ACC112 (cell line): ENCODE measurements around the gene CXCR5.

Source experiments
- H2AFZ ChIP-seq: fragments of 200-600 bp; sonication (generic); one replicate; pipeline ENCODE4 v1.6.0; 2017; ENCODE audit warnings: antibody characterized with exemption, low read length; ENCODE audit not compliant: unreplicated experiment
- H3K27ac ChIP-seq: fragments of 200-600 bp; sonication (generic); 2 replicates; pipeline ENCODE4 v1.5.1; 2014; ENCODE audit warnings: low read depth, mild to moderate bottlenecking, antibody characterized with exemption, low read length, moderate library complexity
- H3K27me3 ChIP-seq: fragments of 200-600 bp; sonication (generic); 2 replicates; pipeline ENCODE4 v1.6.1; 2014; ENCODE audit warnings: mild to moderate bottlenecking, antibody characterized with exemption, low read length, moderate library complexity, mixed read lengths; ENCODE audit not compliant: insufficient read depth
- H3K36me3 ChIP-seq: fragments of 200-600 bp; sonication (generic); 2 replicates; pipeline ENCODE4 v1.6.1; 2016; ENCODE audit warnings: mild to moderate bottlenecking, antibody characterized with exemption, low read length, moderate library complexity, mixed read lengths; ENCODE audit not compliant: insufficient read depth
- H3K4me1 ChIP-seq: fragments of 200-600 bp; sonication (generic); one replicate; pipeline ENCODE4 v1.6.1; 2016; ENCODE audit warnings: low read length, mixed read lengths; ENCODE audit not compliant: insufficient read depth, unreplicated experiment, control insufficient read depth
- H3K4me3 ChIP-seq: fragments of 200-600 bp; sonication (generic); 2 replicates; pipeline ENCODE4 v1.5.1; 2014; ENCODE audit warnings: mild to moderate bottlenecking, low read depth, low read length
- H3K79me2 ChIP-seq: fragments of 200-600 bp; sonication (generic); one replicate; pipeline ENCODE4 v1.6.0; 2016; ENCODE audit warnings: low read length; ENCODE audit not compliant: control insufficient read depth, unreplicated experiment, insufficient read depth

Gene CXCR5

GRCh38 chr11:118897721-118898310 is 14.1 kb downstream of the CXCR5 start:
- Histone ChIP-seq H3K4me3 (no peak overlapping the region), H3K4me1 (no peaks in the 10 kb centered on the region), H3K27me3 (no peaks in the 10 kb centered on the region), H3K27ac (no peak overlapping the region), H2AFZ (no peak overlapping the region), H3K36me3 (no peaks in the 10 kb centered on the region), H3K79me2 (no peaks in the 10 kb centered on the region)

GRCh38 chr11:118898400-118899295 is 15.0 kb downstream of the CXCR5 start:
- H3K4me3 ChIP-seq: no peak overlapping the region
- peaks cover 5% of the 10 kb centered on the region for H3K79me2 ChIP-seq
- no peak overlapping the region for H3K27ac ChIP-seq
- H3K27me3 ChIP-seq: no peaks in the 10 kb centered on the region
- no peak overlapping the region for H2AFZ ChIP-seq
- 0 out of 2 replicates have a peak, but pooled peaks cover 1% of the 10 kb centered on the region for H3K36me3 ChIP-seq
- H3K4me1 ChIP-seq: no peaks in the 10 kb centered on the region

GRCh38 chr11:118899296-118899688 is 15.6 kb downstream of the CXCR5 start:
- H3K4me3 ChIP-seq: no peak overlapping the region
- peaks cover 6% of the 10 kb centered on the region for H3K79me2 ChIP-seq
- no peak overlapping the region for H2AFZ ChIP-seq
- H3K27me3 ChIP-seq: no peaks in the 10 kb centered on the region
- H3K27ac ChIP-seq: no peak overlapping the region
- 0 out of 2 replicates have a peak, but pooled peaks cover 4% of the 10 kb centered on the region for H3K36me3 ChIP-seq
- H3K4me1 ChIP-seq: no peaks in the 10 kb centered on the region

- Histone ChIP-seq H3K4me1 (no peaks in the 10 kb centered on the region), H3K27ac (no peak overlapping the region)
Observed at GRCh38 chr11:118899706-118900360, 16.1 kb downstream of the CXCR5 start.

GRCh38 chr11:118900535-118901384 is 17.1 kb downstream of the CXCR5 start:
- no peak overlapping the region for H2AFZ ChIP-seq
- H3K4me3 ChIP-seq: no peak overlapping the region
- H3K27ac ChIP-seq: no peak overlapping the region
- H3K4me1 ChIP-seq: no peaks in the 10 kb centered on the region
- 0 out of 2 replicates have a peak, but pooled peaks cover 4% of the 10 kb centered on the region for H3K36me3 ChIP-seq
- H3K27me3 ChIP-seq: no peaks in the 10 kb centered on the region
- peaks cover 14% of the 10 kb centered on the region for H3K79me2 ChIP-seq

More at GRCh38 chr11:118899706-118900360, 16.1 kb downstream of the CXCR5 start:
- no peak overlapping the region for H2AFZ ChIP-seq
- H3K79me2 ChIP-seq: peaks cover 11% of the 10 kb centered on the region
- H3K27me3 ChIP-seq: no peaks in the 10 kb centered on the region
- no peak overlapping the region for H3K4me3 ChIP-seq
- H3K36me3 ChIP-seq: 0 out of 2 replicates have a peak, but pooled peaks cover 4% of the 10 kb centered on the region

GRCh38 chr11:118901494-118902335 is 18.0 kb downstream of the CXCR5 start:
- Histone ChIP-seq H3K79me2 (peaks cover 20% of the 10 kb centered on the region), H3K4me1 (no peaks in the 10 kb centered on the region), H3K27me3 (no peaks in the 10 kb centered on the region), H2AFZ (no peak overlapping the region), H3K36me3 (0 out of 2 replicates have a peak, but pooled peaks cover 9% of the 10 kb centered on the region), H3K27ac (no peak overlapping the region), H3K4me3 (no peak overlapping the region)

- Histone ChIP-seq H2AFZ (no peak overlapping the region), H3K36me3 (0 out of 2 replicates have a peak, but pooled peaks cover 9% of the 10 kb centered on the region), H3K4me1 (peaks cover 6% of the 10 kb centered on the region), H3K79me2 (peaks cover 25% of the 10 kb centered on the region), H3K4me3 (no peak overlapping the region), H3K27ac (no peak overlapping the region), H3K27me3 (no peaks in the 10 kb centered on the region)
Observed at GRCh38 chr11:118902336-118903203, 18.9 kb downstream of the CXCR5 start.

GRCh38 chr11:118903204-118904015 is 19.7 kb downstream of the CXCR5 start:
- Histone ChIP-seq H2AFZ (no peak overlapping the region), H3K27ac (no peak overlapping the region), H3K79me2 (peaks cover 34% of the 10 kb centered on the region), H3K4me1 (peaks cover 14% of the 10 kb centered on the region), H3K36me3 (0 out of 2 replicates have a peak, but pooled peaks cover 9% of the 10 kb centered on the region), H3K27me3 (no peaks in the 10 kb centered on the region), H3K4me3 (no peak overlapping the region)
